ENCODE results near the gene MT1H.
"Not testable (repeated sequence)": the region's sequence is repeated elsewhere in the genome, so short reads cannot be mapped to it uniquely, and the experiment has no call there.

Gene MT1H

DNA sequence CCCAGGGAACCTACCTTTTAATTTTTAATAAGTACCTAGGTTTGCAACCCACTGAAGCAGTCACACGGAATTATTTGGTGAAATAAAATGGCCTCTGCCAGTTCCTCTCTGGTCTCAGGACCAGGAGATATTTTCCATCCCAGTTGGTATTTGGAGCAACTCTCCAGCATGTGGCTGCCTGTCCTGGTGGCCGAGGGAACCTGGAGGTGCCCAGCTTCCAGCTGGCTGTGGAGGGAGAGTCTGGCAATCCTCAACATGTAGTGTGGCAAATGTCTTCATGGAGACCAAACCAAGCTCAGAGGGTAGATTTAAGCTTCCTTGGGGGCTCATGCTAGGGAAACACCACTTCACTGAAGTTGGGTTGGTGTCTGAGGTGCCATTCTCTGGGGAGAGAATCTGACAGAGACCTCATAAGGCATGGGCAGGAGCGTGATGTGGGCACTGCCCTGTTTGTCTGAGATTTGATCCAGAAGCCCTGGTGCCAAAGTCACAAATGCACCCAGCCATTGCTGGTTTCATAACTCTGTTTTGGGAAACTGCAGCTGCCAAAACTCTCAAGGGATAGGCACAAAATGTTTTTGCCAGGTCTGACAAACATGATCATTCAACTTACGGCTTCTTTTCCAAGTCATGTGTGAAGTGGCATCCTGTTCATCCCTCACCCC, 15.4 kb downstream of the MT1H start:
- DNase-seq = no peak

DNA sequence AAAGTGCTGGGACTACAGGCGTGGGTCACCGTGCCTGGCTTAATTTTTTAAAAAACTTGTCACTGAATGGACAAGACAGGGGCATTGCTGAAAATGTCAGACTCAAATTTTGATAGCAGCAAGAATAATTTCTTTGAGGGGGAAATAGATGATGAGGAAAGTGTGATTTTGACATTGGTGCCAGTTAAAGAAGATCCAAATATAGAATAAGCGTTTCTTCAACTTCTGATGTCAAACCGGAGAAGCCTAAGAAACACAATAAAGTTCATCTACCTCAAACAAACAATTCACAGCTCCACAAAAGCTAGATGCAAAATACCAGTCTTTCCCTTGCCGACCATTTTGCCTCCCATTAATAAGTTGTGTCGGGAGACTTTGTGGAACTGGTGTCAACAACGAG, 17.1 kb downstream of the MT1H start:
- no peak for DNase-seq

DNA sequence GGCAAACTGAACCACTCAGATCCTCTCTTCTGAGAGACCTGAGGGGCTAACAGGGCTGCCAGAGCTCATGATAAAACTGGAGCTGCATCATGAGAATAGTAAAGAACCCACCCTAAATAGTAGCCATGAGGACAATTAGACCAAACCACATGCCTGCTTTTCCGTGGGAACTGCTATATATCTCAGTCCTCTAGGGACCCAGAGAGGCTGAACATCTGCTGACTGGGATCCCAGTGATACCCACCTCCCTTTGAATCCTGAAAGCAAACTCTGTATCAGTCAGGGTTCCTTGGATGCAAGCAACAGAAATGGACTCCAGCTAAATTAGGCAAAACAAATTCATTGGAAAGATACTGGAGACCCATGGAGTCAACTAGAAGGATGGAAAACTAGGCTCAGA, 19.1 kb downstream of the MT1H start:
- no peak for DNase-seq

DNA sequence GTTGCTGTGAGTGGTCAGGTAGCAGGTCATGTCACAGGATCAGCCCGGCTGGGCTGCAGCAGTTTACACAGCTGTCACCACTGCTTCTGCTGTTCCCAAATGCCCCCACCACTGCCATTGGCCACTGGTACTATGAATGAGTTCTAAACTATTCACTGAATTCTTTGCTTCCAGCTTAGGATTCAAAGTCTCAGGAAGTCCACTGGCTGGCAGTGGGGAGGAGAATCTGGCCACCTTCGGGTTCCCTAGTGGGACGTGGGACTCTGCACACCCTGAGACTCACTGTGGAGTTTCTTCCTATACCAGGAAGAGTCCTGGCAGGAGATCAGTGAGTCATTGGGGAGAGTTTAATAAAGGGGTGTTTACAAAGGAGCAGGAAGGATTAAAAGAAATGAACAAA, 19.6 kb downstream of the MT1H start:
- DNase-seq = no peak

DNA sequence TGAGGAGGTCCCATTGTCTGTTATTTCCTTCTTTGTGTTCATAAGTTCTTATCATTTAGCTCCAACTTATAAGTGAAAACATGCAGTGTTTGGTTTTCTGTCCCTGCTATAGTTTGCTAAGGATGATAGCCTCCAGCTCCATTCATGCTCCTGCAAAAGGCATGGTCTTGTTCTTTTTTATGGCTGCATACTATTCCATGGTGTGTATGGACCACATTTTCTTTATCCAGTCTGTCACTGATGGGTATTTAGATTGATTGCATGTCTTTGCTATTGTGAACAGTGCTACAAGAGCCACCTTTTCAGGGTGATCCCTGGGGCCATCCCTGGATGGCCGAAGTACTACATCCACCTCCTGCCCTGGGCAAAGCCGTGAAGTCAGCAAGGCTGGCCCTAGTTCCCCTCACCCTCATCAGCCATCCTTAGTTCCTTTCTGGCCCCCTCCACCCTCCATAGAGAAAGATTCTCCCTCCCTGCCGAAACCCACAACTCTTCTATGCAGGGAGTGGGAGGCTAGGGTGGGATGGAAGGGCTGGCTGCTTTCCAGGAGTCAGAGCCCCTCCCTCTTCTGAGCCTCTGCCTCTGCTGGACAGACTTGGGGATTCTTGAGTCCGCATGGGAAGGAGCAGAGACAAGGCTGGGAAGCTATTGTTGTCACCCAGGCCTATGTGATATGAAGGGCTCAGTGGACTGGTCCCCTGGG, 21.0 kb downstream of the MT1H start:
- DNase-seq = no peak

DNA sequence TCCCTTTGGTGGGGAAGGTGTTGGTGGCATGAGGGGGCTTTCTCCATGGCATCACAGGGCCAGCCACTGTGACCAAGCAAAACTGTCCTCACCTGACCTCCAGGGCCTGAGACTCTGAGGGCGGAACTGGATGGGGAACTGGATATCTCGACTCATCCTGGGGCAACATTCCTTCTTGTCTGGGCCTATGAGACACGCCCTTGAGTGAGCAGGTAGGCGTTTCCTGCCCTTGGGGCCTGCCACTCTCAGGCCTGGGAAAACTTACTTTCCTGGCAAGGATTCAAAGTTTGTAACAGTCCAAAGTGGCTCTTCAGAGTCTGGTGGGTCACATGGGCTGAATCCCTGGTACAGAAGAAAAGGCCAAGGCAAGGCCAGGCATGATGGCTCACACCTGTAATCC, 22.3 kb downstream of the MT1H start:
- DNase-seq = no peak

DNA sequence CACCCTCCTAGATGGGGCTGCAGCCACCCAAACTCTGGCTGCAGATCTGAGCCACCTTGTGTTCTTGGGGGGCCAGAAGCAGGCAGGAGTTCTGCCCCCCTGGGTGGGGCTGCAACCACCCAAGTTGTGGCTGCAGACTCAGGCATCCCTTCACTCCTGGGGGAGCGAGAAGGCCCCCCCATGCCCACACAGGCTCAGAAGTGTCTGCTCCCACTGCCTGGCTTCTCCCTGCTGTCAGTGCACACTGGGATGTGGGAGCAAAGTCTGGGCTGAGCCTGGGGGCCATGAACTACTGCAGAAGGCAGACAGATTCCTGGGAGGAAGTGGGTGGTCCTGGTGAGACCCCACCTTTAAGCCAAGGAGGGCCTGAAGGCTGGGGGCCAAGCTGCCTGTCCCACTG, 25.6 kb downstream of the MT1H start:
- DNase-seq = no peak

DNA sequence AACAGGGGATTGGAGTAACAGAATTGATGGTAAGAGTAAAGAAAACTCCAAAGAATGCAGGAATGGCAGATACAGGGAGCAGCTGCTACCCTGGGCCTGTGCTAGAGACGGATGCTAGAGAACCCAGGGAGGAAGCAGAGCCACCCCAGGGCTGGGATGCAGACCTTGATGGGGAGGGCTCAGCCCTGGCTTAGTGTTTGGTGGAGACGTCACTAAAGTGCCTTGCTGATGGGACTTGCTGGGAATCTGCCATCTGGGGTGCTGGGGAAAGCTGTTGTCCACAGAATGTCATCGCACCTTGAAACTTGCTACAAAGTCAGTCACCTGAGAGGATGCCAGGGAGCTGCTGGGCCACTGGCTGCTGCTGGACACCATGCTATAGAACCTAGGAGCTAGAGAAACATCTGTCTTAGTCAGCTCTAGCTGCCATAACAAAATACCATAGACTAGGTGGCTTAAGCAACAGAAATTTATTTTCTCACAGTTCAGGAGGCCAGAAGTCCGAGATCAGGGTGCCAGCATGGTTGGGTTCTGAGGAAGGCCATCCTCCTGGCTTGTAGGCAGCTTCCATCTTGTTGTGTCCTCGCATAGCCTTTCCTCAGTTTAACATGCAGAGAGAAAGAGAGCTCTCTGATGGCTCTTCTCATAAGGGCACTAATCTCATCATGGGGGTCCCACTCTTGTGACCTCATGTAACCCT, 28.0 kb downstream of the MT1H start:
- no peak for DNase-seq

DNA sequence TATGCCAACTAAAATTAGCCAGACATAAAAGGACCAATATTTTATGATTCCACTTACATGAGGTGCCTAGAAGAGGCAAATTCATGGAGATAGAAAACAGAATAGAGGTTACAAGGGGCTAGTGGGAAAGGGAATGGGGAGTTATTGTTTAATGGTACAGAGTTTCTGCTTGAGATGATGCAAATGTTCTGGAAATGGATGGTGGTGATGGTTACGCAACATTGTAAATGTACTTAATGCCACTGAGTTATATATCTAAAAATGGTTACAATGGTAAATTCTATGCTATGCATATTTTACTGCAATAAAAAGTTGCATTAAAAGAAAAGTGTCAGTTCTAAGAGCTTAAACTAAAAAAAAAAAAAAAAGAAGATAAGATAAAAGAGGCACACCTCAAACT, 30.6 kb downstream of the MT1H start:
- DNase-seq = no peak

DNA sequence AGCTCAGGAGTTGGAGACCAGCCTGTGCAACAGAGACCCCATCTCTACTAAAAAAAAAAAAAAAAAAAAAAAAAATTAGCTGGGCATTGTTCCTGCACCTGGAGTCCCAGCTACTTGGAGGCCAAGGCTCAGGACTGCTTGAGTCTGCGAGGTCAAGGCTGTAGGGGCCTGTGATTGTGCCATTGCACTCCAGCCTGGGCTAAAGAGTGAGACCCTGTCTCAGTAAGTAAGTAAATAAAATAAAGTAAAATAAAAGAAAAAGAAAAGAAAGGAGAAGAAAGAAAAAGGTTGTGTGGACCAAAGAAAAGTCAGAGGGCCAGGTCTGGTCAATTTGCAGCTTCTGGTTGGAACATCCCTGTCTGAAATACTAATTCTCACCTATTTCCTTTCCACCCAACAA, 31.0 kb downstream of the MT1H start:
- no peak for DNase-seq

DNA sequence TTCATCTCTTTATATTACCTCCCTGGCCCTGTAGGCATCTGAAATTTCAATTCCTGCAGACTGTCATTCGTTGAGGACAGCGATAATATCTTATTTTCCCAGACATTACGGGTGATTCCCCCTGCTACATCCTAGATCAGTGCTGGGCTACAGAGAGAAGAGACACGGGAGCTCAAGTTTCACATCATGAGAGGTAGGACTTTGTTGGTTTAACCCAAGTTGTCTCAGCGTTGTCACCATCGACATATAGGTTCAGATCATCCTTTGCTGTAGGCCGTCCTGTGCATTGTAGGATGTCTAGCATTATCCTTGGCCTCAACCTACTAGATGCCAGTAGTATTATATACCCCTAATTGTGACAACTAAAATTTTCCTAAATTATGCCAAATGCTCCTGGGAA, 31.9 kb downstream of the MT1H start:
- no peak for DNase-seq

DNA sequence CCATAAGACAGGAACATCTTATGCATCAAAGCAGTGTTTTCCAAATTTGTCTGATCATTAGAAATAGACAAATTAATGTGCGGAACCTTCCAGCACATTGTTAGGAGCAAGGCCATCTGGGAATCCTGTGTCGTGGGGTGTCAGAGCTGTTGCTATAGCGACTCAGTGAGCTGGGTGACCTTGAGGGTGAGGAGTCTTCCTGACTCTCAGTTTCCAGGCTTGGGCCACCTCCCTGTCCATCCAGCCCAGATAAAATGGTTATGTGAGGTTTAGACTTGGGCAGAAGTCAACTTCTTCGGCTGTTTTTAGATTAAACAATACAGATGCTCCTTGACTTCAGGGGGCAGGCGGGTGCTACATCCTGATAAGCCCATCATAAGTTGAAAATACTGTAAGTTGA, 33.2 kb downstream of the MT1H start:
- DNase-seq = no peak

DNA sequence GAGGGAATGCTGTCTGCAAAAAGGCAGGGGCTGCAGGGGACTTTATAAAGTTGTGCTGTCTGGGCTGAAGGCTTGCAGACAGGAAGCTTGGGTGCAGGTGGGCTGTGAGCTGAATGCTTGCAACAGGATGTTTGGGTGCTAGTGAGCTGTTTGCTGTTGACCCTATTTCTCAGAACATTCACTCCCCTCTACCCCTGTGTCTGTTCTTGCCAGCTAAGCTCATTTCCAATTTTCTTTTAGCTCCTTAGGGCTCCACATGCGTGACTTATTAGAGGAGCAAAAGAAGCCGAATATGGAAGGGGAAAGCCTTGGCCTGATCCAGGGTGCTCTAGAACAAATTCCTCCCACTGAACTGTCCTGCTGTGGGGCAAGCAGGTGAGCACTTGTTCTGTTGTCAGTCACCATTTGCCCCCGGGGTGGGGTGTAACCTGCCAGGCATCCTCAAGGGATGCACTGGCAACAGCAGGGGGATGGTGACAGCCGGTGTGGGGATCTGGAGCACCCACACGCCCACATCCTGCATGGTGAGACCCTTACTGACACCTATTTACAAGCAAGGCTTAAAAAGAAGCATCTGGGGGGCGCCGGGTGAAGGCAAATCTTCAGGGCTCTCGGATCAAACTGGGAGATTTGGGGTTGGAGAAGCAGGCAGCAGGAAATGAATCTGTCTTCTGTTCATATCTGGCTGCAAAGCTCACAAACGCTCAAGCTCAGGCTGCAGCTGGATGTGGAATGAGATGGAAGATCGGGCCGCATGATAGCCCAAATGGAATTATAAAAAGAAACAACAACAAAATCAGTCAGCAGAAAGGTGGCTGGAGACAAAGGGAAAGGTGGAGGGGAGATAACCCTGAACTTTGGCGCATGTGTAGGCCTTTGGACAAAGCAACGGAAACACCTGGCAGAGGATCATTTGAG, 39.2 kb downstream of the MT1H start:
- DNase-seq = no peak

DNA sequence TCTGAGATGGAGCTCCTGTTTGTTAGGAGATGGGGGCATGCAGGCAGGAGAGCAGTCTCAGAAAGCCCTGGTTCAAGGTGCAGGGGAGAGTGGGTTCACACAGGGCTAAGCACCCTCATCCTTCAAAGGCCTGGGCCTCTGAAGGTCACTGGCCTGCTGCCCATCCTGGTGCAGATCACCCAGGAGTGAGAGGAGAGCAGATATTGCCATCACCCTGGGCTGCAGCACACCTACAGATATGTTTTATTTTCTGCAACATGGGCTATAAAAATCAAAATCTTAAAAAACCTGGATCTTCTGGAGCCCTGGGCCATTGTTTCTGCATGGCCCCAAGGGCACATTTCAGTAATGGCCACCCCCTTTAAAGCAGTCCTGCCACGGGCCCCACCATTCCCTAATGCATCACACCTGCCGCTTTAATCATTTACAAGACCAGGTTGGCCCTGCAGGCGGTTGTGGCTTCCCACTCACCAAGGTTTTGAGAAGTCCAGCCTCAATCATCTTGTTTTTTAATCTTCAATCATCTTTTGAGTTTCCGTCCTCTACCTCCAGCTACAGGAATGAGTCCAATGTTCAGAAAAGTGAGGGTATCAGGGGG, 39.9 kb downstream of the MT1H start:
- DNase-seq = no peak

DNA sequence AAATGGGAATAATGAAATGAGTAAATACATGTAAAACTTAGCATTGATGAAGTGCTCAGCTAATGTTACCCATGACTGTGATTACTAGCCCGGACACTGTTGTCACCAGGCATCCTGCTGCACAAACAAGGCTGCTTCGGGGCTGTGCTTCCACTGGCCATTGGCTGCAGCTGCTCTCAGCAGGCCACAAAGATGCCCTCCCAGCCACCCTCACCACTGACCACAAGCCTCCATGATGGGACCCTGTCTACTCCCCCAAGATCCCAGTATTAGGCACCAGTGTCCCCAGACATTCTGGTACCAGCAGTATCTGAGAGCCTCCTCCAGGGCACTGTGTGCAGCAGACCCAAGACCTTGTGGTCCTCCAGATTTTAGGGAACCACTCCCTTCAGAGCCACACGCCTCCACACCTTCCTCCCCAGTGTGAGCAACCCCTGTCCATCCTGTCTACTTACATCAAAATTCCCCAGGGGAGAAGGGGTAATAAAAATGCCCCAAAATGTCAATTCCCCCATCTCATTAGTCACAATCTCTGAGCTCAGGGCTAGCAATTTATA, 40.6 kb downstream of the MT1H start:
- DNase-seq = no peak

DNA sequence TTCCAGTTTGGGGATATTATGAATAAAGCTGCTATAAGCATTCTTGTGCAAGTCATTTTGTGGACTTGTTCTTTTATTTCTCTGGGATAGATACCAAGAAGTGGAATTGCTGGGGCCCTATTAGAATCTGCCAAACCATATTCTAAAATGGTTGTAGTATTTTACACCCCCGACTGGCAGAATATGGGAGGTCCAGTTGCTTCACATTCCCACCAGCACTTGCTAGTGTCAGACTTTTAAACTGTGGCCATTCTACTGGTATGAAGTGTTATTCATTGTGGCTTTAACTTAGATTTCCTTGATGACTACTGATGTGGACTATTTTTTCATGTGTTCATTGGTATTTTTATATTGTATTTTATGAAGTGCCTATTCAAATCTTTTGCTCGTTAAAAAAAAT, 42.2 kb downstream of the MT1H start:
- DNase-seq = no peak

DNA sequence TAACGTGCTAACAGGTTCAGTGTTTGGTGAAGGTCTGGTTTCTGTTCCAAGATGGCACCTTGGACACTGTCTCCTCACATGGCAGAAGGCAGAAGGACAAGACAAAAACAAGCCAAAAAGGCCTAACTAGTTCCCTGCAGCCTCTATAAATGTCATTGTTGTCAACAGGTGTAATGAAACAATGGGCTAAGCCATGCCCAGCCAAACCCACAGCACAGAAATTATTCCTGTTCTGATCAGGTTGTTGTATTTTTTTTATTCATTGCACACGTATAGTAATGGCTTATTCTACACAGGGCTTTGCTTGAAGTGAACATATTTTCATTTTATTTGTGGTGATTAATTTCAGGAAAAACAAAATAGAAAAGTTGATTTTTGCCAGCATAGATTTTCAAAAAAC, 44.2 kb downstream of the MT1H start:
- no peak for DNase-seq

DNA sequence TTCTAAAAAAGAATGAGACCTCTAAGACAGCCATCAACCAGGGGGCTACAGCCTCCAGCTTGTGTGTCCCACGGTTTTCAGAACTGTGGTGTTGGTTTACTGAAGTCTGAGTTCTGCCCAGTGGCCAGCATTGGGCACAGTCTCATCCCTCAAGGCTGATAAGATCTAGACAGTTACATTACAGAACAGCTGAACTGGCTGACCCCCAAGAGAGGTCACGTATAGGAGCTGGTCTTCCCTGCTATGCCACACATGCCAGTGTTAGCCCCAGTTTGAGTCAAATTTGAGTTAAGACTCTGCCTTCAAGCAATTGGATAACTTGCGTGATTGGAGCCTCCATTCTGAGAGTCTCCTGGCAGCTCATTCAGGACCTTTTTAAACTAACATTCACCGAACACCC, 45.5 kb downstream of the MT1H start:
- DNase-seq = no peak

DNA sequence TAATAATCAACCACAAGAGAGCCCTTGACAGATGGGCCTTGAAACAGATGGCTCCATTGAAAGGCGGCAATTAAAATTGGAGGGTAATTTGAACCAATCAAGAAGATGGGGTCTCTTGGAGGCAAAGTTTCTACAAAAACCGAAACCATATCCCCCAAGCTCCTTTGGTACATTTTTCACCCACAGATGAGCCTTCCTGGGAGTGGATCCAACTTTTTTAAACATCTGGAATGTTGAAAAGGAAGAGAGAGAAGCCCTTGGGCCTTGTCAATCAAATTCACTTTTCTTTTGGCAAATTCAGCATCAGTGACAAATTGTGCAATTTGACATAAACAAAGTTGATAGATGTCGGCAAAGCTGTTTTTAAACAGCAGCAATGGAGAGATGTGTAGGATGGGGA, 47.1 kb downstream of the MT1H start:
- DNase-seq = no peak

DNA sequence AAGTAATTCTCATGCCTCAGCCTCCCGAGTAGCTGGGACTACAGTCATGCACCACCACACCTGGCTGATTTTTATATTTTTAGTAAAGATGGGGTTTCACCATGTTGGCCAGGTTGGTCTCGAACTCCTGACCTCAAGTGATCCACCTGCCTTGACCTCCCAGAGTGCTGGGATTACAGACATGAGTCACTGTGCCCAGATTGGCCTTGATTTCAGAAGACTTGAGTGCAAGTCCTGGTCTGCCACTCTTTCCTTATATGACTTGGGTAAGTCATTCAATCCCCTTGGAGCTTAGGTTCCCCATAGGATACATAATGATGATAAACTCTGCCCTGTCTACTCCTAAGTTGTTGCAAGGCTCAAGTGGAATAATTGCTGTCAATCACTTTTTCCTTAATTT, 47.9 kb downstream of the MT1H start:
- not testable (repeated sequence) for DNase-seq
